HG02870 (cell line): ENCODE measurements around the gene LIMS1.
"Not testable (repeated sequence)": the region's sequence is repeated elsewhere in the genome, so short reads cannot be mapped to it uniquely, and the experiment has no call there.

Experiments
- ATAC-seq: cut with Tn5 transposase; IDR thresholded peaks from one replicate; pipeline ENCODE4 v1.9.1; 2021; ENCODE audit warnings: mild to moderate bottlenecking, moderate library complexity; ENCODE audit not compliant: unreplicated experiment

The LIMS1 gene, protein sequence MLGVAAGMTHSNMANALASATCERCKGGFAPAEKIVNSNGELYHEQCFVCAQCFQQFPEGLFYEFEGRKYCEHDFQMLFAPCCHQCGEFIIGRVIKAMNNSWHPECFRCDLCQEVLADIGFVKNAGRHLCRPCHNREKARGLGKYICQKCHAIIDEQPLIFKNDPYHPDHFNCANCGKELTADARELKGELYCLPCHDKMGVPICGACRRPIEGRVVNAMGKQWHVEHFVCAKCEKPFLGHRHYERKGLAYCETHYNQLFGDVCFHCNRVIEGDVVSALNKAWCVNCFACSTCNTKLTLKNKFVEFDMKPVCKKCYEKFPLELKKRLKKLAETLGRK

DNA sequence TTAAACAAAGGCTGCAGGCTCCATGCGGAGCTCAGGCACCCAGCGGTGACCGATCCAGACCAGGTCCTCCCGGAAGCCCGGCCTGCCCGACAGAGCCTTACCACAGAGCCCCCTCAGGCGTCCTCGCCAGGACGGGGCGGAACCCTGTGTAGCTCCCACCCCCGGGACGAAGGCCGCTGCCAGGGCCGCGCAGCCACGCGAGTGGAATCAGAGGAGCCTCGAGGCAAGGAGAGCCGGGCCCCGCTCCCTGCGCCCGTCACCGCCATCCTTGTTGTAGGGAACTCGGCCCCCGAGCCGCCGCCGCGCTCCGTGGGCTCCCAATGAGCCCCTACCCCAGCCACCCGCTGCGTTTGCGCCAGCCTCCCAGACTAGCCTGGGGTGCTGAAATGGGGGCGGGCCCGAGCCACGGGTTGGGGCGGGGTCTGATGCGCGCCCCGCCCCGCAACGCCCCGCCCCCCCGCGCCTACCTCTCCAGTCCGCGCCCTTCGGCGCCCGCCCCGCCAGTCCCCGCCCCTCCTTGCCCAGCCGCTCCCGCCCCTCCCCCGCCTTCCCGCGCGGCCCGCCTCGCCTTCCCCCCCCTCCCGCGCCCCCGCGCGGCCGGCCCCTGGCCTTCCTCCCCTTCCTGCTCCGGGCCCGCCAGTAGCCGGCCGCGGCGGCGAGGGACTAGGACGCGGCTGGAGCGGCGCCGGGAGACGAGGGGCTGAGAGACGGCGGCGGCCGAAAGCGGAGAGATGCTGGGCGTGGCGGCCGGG lies at the start of gene LIMS1:
LIMS1 (plus strand) TSS at position 639 of the 752 bp plus-strand sequence; CDS start at position 732, 93 bp downstream.
- peak; percentile 81 for ATAC-seq

DNA sequence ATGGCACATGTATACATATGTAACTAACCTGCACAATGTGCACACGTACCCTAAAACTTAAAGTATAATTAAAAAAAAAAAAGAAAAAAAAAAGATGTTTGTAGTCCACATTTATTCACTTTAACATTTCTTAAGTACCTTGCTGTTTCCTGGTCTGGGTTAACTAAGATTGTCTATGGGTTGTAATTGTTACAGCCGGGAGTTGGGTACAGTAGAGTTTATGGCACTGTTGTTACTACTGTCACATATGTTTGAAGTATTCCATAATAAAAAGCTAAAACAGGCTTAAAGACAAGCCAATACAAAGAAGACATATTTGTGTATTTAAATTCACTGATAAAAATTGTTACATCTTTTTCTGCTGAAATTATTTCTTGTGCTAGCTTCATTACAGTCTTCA lies 49.0 kb upstream of the LIMS1 start:
- no peak for ATAC-seq

DNA sequence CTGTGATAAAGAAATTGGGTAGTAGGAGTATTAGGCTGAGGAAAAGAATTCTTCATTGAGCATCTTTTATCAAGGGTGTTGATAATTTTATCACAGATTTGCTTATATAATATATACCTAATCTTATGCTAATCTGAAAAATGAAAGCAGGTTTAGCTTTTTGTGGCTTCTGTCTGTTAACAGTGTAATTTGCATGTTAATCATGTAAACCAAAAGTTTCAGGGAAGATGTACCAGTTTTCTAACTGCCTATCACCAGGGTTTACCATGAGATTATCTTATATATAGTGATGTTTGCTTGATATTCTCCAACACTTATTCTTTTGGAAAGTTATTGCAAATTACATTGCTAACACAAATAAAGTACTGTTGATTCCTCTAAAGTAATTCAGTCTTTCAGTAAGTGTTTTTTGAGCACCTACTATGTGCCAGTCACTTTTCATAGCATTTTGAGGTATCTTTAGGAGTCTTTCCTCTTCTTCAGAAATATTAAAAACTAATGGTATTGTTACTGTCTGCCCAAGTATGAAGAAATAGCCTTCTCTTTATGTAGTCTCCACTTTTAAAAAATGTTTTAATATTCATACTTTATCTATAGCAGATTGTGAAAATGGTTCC lies 43.7 kb upstream of the LIMS1 start:
- ATAC-seq = no peak

DNA sequence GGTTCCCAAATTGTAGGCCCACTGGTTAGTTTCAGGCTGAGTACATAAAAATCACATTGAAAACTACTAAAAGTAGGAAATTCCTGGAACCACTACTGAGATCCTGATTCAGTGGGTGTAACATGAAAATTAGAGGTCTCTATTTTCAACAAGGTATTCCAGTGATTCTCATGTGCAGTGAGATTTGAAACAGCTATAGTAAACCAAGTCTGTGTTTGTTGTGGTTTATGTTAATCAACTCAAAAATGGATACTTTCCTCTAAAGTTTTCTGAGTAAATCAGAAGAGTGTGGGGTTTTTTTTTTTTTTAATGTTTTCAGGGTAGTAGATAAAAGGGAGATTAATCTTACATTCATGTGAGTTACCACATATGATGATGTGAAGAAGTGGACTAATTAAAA lies 42.4 kb upstream of the LIMS1 start:
- ATAC-seq = no peak

DNA sequence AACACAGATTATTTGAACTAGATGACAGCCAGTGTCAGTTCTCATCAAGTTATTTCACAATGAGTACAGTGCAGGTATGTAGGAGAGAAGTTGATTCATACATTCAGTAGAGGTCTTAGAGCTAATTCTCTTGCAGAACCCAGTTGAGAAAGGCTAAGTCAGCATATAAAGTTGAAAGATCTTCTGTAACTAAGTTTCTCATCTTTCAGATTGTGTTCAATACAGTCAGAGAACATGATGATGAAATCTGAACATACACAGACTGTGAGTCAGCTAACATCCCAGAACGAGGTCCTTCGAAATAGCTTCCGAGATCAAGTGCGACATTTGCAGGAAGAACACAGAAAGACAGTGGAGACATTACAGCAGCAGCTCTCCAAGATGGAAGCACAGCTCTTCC lies 41.9 kb upstream of the LIMS1 start:
- no peak for ATAC-seq

DNA sequence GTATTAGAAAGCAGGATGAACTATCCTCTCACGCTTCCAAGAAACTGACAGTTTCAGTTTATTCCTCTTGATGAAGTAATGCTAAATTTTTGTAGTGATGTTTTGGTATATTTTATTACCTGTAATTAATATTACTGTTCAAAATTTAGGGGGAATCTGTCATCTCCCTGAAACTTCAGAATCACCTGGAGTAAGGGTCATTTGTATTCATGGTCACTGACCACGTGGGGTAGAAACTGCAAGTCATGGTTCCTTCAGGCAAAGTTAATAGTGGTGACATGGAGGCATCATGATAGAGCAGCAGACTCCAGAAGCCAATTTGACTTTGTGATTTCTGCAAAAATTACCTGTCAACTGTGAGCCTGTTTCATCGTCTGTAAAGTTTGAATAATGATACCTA lies 38.1 kb upstream of the LIMS1 start:
- not testable (repeated sequence) for ATAC-seq

DNA sequence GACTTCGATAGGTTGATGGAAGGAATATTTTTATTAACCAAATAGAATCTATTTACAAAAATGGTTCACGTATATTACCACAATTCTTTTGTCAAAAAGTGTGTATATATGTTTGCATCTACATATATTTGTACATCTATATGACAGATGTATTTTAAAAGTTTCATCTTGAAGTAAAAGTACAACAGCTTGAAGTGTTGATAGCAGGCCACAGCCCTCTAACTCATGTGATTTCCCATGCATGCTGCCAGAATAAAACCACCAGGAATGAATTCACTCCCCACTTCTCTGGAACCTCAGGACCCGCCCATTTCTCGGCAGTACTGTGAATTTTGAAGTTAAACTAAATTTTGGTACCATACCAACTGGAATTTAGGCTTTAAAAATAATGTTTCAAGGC lies 26.6 kb upstream of the LIMS1 start:
- not testable (repeated sequence) for ATAC-seq

DNA sequence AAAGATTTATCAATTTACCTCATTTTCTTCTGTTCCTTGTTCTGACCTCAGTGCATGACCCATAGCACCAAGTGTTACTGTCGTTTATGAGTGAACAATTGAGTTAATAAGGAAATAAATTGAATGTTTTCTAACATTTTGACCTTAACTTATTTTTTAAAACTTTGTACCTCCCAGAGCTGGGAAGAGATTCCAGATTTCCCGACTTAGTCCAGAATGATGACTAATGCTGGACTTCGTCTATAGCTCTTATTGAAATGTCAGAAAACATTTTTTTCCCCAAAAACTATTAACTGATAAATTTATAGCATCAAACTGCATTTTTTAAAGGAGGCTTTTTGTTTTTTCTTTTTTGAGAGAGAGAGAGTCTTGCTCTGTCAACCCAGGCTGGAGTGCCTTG lies 21.8 kb upstream of the LIMS1 start:
- not testable (repeated sequence) for ATAC-seq

DNA sequence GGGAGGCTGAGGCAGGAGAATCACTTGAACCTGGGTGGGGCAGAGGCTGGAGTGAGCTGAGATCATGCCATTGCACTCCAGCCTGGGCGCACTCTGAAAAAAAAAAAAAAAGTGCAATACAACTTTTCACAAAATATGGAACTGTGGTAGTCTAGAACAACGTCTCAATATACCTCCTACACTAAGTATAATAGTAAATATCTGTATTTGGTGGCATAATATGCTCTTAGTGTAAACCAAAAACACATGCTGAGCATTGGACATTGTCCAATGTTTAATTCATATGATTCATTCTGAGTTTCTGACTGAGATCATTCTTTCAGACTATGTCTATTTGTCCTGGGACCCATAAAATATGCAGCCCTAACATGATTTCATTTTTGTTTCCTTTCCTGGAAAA lies 19.8 kb upstream of the LIMS1 start:
- not testable (repeated sequence) for ATAC-seq

DNA sequence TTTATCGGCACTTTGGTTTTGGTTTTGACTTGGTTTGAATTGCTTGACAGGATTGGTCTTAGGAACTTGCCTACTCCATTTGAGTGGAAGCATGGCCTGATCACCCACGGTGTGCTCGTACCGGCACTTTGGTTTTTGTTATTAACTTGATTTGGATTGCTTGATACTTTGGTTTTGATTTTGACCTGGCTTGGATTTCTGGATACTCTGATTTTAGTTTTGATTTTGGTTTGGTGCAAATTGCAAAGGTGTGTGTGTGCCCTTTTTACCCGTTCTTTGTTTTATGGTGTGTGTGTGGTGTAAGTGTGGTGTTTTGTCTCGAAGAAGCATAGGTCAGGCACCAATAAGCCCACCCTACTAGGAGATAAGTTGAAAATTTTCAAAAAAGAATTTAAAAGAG lies 9.6 kb upstream of the LIMS1 start:
- not testable (repeated sequence) for ATAC-seq

DNA sequence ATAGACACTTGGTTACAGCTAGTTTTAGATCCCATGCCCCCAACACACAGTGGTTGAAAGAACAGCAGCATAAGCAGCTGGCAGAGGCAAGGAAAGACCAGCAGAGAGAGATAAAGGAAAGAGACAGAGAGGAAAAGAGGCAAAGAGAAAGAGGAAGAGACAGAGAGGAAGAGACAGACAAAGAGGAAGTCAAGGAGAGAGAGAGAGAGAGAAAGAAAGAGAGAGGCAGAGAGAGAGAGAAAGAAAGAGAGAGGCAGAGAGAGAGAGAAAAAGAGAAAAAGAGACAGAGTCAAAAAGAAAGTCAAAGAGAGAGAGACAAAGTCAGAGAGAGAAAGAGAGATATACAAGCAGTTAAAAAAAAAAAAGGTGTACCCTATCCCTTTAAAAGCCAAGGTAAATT lies 9.0 kb upstream of the LIMS1 start:
- not testable (repeated sequence) for ATAC-seq

DNA sequence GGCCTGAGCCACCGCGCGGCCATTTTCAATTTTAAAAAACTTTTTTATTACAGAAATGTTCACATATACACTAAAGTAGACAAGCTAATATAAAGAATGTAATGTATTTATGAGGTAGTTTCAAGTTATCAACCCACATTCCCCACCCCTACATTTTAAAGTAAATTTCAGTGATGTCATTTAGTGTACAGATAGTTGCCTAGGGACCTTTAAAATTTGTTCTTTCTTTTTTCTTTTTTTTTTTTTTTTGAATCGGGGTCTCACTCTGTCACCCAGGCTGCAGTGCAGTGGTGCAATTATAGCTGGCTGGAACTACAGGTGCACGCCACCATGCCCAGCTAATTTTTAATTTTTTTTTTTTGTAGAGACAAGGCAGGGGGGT lies 2.6 kb upstream of the LIMS1 start:
- ATAC-seq = no peak

DNA sequence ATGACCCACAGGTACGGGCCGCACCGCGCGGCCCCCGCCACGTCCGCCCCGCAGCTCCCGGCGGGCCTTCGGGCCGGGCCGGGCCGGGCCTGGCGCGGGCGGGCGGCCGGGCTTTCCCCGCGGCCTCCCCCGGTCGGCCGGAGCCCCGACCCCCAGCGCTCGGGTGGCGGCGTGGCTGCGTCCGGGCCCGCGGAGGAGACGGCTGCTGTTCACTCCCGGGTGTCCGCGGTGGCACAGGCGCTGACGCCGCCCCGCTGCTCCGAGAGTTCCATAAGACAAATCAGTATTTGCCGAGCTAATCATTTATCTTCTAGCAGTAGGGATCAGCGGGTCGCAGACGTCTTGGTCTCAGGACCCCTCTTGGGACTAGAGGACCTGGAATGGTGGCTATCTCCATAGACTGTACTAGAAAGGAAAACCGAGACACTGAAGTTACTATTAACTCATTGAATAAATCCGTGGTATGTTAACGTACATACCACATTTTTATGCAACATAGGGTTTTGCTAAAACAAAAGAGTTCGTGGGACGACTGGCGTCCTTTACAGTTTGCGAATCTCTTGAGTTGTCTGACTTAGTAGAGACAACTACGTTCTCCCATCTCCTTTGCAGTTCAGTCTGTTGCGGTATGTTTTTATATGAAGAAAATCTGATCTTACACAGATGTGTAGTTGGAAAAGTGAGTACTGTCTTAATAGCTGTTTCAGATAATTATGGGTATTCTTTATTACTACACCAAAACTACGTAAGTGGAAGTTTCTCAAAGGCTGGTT lies 500 bp downstream of the LIMS1 start:
- peak; percentile 34 for ATAC-seq

DNA sequence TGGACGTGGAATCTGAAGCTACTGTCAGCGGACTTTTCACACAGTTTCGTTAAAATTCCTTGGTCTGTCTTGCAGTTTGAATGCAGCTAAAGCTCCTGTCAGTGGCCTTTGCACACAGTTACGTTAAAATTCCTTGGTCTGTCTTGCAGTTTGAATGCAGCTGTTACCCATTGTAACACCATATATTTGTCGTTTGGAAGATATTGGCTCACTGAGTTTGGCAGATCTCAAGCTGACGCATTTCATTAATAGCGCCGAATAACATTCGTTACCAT lies 1.0 kb downstream of the LIMS1 start:
- ATAC-seq = no peak

DNA sequence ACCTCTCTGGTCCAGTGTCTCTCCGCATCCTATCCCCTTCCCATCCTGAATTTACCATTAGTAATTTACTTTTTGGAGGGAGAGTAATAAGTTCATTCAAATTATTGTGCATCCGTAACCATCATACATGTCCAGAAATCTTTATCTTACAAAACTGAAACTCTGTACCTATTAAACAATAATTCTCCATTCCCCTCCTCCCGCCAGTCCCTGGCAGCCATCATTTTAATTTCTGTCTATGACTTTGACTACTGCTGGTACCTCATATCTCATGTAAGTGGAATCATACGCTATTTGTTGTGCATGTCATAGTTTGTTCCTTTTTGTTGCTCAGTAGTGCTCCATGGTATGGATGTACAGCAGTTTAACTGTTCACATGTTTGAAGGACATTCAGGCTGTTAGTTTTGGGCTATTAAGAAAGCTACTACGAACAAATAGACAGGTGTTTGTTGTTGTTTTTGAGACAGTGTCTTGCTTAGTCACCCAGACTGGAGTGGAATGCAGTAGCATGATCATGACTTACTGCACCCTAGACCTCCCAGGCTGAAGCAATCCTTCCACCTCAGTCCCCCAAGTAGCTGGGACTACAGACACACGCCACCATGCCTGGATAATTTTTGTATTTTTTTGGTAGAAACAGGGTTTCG lies 2.0 kb downstream of the LIMS1 start:
- no peak for ATAC-seq

DNA sequence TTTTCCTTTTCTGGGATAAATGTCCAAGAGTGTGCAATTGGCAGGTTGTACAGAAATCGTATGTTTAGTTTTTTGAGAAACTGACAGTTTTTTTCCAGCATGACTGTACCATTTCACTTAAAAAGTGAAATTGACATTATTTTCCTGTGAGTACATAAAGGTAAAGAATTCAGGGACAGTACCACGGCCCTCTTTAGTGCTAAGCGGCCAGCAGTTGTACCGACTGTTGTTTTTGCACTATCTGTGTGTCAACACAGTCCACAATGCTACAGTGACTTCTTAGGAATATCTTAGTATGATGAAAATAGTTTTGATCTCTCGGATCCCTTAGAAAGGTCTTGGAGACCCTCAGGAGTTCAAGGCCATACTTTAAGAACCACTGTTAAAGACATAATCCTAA lies 2.6 kb downstream of the LIMS1 start:
- no peak for ATAC-seq

DNA sequence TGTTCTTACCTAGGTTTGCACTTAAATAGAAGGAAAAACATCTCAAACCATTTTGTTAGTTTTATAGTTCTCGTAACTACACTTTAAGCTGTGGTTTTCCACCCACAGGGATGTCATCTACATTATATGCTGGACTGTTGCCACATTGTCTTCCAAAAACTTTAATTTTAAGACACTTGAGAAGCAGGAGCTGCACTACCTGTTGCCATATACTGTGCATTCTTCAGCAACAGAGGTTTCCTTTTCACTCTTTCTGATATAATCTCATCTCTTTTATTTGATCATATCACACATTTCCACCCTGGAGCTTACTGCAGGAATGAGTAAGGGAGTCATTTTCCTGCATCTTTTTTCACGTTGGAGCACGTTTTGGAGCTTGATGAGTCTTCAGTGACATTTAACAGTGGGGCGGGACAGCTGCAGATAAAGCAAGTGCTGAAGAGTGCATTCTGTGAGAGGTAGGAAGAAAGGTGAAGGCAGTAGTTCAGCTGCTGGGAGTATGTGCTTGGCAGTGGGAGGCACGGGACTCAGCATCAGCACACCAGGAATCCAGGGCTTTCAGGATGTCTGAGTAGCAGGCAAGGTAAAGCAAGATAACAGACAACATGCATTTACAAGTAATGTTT lies 3.8 kb downstream of the LIMS1 start:
- ATAC-seq = no peak

DNA sequence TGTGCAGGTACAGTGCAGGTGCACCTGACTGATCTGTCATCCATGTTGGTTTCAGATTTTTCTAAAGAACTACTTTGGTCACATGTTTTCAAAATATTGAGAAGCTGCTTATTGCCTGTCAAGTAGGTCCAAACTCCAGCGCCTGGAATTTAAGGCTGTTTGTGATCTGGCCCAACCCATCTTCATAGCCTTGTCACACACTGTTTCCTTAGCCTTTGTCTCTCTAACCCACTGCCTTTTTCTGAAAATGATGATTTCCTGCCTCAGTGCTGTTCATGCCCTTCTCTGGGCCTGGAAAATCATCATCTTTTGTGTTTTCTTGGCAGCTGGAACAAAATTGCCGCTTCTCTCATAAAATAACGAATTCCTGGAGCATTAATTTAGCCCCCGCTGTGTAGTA lies 7.2 kb downstream of the LIMS1 start:
- no peak for ATAC-seq

DNA sequence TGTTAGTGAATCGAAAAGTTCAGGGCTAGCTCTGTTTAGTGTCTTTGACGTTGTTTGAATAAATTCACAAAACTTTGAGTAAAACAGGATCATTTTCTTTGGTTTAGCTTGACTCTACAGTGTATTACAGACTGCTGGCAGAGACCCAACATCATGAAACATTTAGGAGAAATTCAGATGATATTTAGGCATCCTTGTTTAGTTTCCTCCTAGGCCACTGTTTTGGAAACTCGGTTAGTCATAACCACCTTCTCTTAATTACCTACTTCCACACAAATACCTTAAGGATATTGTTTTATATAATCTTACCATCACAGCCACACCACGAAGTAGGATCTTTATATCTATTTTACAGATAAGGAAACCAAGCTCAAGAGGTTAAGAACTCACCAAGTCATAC lies 7.8 kb downstream of the LIMS1 start:
- ATAC-seq = no peak

DNA sequence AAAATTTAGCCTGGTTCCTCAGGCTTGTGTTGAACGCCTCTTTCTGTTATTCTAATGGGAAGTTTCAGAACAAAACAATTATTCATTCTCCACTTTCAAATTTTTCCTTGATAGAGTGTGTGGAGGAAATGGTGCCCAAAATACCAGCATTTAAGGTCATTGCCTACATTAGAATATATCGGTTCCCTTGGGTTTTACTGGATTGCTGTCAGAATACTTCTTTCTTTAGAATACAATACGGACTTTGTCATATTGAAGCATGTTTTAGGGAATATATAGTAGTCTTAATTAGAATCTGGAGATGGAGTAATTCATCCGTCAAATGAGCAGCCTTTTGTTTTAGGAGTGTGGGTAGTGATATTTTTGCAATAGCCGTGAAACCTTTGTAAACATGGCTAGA lies 13.3 kb downstream of the LIMS1 start:
- no peak for ATAC-seq
